HTR-8/SVneo (cell line): ENCODE measurements around the gene PTN.
"Not testable (repeated sequence)": the region's sequence is repeated elsewhere in the genome, so short reads cannot be mapped to it uniquely, and the experiment has no call there.

ENCODE experiments used
- DNase-seq: peaks from one replicate; pipeline ENCODE4 v3.0.0; 2011; ENCODE audit warnings: low spot score, mixed read lengths; ENCODE audit not compliant: insufficient read length
- FAIRE-seq: peaks from 2 replicates; lab custom pipeline; 2011; peaks lifted over from hg19 to GRCh38; lab: Jason Lieb, UNC

Gene PTN

DNA sequence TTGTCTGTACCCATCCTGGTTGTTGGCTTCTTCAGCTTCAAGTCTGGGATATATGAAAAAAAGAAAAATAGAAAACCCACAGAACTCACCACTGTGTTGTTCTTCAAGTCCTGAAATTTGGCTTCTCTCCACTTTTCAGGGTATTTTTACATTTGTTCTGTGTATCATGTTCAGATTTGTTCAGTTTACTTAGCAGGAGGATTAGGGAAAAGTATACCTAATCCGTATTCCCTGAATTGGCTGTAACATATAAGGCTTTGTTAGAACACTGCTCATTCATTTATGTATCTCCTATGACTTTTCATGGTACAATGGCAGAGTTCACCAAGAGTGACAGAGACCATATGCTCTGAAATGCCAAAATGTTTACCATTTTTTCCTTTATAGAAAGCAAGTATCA is 146.9 kb downstream of the PTN start:
- FAIRE-seq (no peak), DNase-seq (no peak)

DNA sequence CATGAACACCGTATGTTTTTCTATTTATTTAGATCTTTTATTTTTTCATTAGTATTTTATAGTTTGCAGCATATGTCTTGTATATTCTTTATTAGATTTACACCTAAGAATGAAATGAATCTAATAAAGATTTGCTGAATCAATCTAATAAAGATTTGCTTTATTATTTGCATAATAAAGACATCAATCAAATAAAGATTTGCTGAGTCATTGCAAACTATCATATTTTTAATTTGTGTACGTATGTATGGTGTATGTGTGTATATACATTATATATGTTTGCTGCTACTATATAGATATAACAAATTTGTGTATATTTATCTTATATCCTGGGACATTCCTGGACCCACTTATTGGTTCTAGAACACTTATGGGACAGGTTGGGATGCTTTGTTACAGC is 147.5 kb downstream of the PTN start:
- DNase-seq (no peak), FAIRE-seq (no peak)

DNA sequence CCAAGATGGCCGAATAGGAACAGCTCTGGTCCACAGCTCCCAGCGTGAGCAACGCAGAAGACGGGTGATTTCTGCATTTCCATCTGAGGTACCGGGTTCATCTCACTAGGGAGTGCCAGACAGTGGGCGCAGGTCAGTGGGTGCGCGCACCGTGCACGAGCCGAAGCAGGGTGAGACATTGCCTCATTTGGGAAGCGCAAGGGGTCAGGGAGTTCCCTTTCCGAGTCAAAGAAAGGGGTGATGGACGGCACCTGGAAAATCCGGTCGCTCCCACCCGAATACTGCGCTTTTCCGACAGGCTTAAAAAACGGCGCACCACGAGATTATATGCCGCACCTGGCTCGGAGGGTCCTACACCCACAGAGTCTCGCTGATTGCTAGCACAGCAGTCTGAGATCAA is 161.9 kb downstream of the PTN start:
- not testable (repeated sequence) for DNase-seq, FAIRE-seq
